ENCODE results near the gene ZAP70.

DNA sequence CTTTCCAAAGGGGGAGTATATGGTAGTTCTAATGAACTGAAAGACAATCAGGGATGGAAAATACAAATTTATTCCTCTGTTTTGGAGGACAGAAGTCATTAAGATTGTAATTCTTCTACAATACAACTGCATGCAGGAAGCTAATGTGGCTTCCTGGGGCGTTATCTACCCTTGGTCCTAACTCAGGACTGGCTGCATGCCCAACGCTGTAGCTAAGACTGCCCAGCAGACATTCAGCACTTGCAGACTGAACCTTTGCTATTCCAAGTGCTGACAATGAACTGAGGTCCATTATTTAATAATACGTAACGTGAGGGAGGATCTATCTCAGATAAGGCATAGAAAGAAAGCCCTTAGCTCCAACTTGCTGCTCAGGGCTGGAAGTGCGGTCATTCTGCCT is 53.2 kb downstream of the ZAP70 start:
- TF ChIP-seq EZH2 (IDR thresholded peaks at IDR 0.05; ENCODE audit: borderline replicate concordance, low read depth, low read length, poor library complexity, severe bottlenecking) = no peak
- TF ChIP-seq, protein P1, sequence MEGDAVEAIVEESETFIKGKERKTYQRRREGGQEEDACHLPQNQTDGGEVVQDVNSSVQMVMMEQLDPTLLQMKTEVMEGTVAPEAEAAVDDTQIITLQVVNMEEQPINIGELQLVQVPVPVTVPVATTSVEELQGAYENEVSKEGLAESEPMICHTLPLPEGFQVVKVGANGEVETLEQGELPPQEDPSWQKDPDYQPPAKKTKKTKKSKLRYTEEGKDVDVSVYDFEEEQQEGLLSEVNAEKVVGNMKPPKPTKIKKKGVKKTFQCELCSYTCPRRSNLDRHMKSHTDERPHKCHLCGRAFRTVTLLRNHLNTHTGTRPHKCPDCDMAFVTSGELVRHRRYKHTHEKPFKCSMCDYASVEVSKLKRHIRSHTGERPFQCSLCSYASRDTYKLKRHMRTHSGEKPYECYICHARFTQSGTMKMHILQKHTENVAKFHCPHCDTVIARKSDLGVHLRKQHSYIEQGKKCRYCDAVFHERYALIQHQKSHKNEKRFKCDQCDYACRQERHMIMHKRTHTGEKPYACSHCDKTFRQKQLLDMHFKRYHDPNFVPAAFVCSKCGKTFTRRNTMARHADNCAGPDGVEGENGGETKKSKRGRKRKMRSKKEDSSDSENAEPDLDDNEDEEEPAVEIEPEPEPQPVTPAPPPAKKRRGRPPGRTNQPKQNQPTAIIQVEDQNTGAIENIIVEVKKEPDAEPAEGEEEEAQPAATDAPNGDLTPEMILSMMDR (conservative IDR thresholded peaks at IDR 0.05; ENCODE audit: low read depth, low read length) = no peak

Data from A673 (cell line).